ACC112 (cell line): ENCODE results near the gene TTC39C.
"Not testable (repeated sequence)": the region's sequence is repeated elsewhere in the genome, so short reads cannot be mapped to it uniquely, and the experiment has no call there.

Experiments used
- H2AFZ ChIP-seq: fragments of 200-600 bp; sonication (generic); one replicate; pipeline ENCODE4 v1.6.0; 2017; ENCODE audit warnings: antibody characterized with exemption, low read length; ENCODE audit not compliant: unreplicated experiment
- H3K27ac ChIP-seq: fragments of 200-600 bp; sonication (generic); 2 replicates; pipeline ENCODE4 v1.5.1; 2014; ENCODE audit warnings: low read depth, mild to moderate bottlenecking, antibody characterized with exemption, low read length, moderate library complexity
- H3K27me3 ChIP-seq: fragments of 200-600 bp; sonication (generic); 2 replicates; pipeline ENCODE4 v1.6.1; 2014; ENCODE audit warnings: mild to moderate bottlenecking, antibody characterized with exemption, low read length, moderate library complexity, mixed read lengths; ENCODE audit not compliant: insufficient read depth
- H3K36me3 ChIP-seq: fragments of 200-600 bp; sonication (generic); 2 replicates; pipeline ENCODE4 v1.6.1; 2016; ENCODE audit warnings: mild to moderate bottlenecking, antibody characterized with exemption, low read length, moderate library complexity, mixed read lengths; ENCODE audit not compliant: insufficient read depth
- H3K4me1 ChIP-seq: fragments of 200-600 bp; sonication (generic); one replicate; pipeline ENCODE4 v1.6.1; 2016; ENCODE audit warnings: low read length, mixed read lengths; ENCODE audit not compliant: insufficient read depth, unreplicated experiment, control insufficient read depth
- H3K4me3 ChIP-seq: fragments of 200-600 bp; sonication (generic); 2 replicates; pipeline ENCODE4 v1.5.1; 2014; ENCODE audit warnings: mild to moderate bottlenecking, low read depth, low read length
- H3K79me2 ChIP-seq: fragments of 200-600 bp; sonication (generic); one replicate; pipeline ENCODE4 v1.6.0; 2016; ENCODE audit warnings: low read length; ENCODE audit not compliant: control insufficient read depth, unreplicated experiment, insufficient read depth

The TTC39C gene

DNA sequence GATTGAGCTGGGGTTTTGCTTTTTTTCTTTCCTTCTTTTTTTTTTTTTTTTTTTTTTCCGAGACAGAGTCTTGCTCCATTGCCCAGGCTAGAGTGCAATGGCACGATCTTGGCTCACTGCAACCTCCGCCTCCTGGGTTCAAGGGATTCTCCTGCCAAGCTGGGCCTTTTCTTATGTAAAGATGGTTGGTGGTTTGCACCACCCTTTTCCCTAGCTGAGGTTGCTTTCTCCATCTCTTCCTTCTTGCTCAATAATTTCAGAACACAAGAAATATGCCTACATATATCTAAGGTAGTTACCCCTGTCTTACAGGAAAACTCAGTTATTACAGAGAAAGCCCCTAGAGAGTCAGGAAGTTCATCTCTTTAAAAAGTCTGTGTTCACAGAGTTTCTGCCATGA is 7.0 kb downstream of the TTC39C start:
- Histone ChIP-seq H3K4me3 (no peak overlapping the region), H2AFZ (no peak overlapping the region), H3K27ac (no peak overlapping the region), H3K79me2 (peaks cover 44% of the 10 kb centered on the region), H3K4me1 (peaks cover 23% of the 10 kb centered on the region), H3K36me3 (no peaks in the 10 kb centered on the region), H3K27me3 (no peaks in the 10 kb centered on the region)

DNA sequence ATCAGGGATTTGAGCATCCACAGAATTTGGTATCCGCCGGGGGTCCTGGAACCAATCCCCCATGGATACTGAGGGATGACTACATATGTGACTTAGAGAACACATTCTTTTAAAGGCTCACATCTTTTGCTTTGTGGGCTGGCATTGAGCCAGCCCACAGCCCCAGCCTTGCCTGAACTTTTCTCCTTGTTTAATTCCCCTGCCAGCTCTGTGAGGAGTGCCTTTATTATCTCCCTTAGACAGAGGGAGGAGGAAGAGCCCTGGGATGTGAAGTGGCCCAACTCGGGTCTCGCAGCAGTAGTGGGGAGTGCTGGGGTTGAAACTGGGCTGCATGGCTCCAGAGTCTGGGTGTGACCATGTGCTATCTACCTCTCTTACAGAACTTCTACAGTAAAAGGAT is 7.6 kb downstream of the TTC39C start:
- no peak overlapping the region for H3K27ac ChIP-seq
- H2AFZ ChIP-seq: no peak overlapping the region
- H3K79me2 ChIP-seq: peaks cover 38% of the 10 kb centered on the region
- H3K27me3 ChIP-seq: no peaks in the 10 kb centered on the region
- no peak overlapping the region for H3K4me3 ChIP-seq
- no peaks in the 10 kb centered on the region for H3K36me3 ChIP-seq
- H3K4me1 ChIP-seq: peaks cover 21% of the 10 kb centered on the region

DNA sequence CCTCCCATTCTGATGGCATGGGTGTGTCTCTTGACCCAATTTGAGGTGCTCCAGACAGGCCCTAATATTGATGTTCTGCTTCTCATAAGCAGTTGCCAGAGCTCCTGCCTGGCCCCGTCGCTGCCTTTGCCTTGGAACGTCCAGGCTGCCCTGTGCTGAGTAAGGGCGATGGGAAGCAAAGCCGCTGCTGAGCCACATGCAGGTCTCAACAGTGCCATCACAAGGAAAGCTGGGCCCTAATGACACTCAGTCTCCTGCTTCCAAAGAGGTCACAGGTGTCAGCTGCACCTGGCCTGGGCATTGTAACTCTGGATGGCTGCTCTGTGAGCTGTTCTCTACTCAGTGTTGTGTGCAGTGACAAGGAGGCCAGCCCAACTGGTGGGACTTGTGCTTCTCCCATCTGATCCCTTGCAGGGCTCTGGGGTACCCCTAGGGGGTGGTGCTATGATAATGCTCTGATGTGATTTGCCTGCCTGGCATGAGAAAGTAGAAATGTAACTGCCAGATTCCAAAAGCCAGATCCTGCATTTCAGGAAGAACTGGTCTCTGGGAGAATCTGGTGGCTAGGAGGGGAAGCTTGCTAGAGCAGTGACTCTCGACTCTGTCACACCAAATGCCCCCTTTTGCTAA is 8.7 kb downstream of the TTC39C start:
- H3K4me3 ChIP-seq: no peak overlapping the region
- no peaks in the 10 kb centered on the region for H3K27me3 ChIP-seq
- H2AFZ ChIP-seq: no peak overlapping the region
- no peaks in the 10 kb centered on the region for H3K36me3 ChIP-seq
- peaks cover 33% of the 10 kb centered on the region for H3K79me2 ChIP-seq
- H3K4me1 ChIP-seq: peaks cover 31% of the 10 kb centered on the region
- no peak overlapping the region for H3K27ac ChIP-seq

DNA sequence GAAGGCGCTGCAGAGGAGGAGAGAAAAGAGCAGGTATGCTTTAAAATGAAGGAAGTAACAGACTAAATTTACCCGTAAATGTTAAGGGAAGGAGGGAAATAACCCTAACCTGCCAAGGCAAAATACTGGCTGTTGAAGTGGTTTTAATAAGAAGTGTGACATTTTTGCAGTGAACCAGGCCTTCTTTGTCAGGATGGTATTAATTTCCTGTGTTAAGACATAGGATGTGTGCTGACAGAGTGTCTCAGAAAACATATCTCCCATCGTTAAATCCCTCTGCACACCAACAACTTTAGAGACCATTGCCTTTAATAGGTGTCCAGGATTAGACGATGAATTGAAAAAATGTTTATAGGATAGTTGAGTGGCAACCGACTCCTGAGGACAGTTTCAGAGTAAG is 9.9 kb downstream of the TTC39C start:
- H3K79me2 ChIP-seq: peaks cover 23% of the 10 kb centered on the region
- H3K27me3 ChIP-seq: no peaks in the 10 kb centered on the region
- H3K36me3 ChIP-seq: no peaks in the 10 kb centered on the region
- H2AFZ ChIP-seq: no peak overlapping the region
- H3K4me3 ChIP-seq: no peak overlapping the region
- peaks cover 33% of the 10 kb centered on the region for H3K4me1 ChIP-seq
- no peak overlapping the region for H3K27ac ChIP-seq

DNA sequence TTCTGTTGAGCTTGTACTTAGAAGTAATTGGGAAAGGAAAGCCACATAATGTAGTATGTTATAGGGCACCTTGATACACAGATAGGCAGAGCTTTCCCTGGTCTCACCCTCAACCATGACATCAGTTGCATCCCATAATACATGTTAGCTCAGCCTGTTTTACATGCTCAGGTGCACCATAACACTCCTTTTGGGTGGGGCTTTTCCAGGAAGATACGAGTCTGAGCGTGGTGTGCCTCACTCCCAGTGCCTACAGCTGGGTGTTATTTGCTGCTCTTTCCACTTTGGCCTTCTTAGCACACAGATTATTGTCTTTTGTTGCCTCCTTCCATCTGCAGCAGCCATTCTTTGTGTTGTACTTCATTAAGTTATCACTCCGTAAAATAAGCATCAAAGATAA is 11.9 kb downstream of the TTC39C start:
- peaks cover 33% of the 10 kb centered on the region for H3K4me1 ChIP-seq
- no peak overlapping the region for H3K4me3 ChIP-seq
- no peaks in the 10 kb centered on the region for H3K36me3 ChIP-seq
- H3K27ac ChIP-seq: no peak overlapping the region
- H3K79me2 ChIP-seq: peaks cover 22% of the 10 kb centered on the region
- no peaks in the 10 kb centered on the region for H3K27me3 ChIP-seq
- H2AFZ ChIP-seq: no peak overlapping the region

DNA sequence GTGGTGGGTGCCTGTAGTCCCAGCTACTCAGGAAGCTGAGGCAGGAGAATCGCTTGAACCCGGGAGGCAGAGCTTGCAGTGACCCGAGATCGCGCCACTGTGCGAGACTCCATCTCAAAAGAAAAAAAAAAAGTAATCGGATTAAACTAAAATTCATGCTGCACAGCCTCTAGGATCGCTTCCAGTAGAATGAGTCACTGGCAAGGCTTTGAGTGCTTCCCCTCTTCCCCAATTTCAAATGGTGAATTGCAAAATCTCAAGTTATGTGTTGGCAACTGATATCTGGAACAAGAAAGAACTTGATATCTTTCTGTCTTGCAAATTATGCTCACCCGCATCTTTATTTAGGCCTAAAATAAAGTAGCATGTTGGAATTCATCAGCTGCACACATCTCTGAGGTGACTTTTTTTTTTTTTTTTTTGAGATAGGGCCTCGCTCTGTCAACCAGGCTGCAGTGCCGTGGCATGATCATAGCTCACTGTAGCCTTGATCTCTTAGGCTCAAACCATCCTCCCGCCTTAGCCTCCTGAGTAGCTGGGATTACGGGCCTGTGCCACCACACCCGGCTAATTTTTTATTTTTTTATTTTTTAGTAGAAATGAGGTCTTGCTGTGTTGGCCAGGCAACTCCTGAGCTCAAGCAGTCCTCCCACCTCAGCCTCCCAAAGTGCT is 12.7 kb downstream of the TTC39C start:
- Histone ChIP-seq H2AFZ (no peak overlapping the region), H3K36me3 (no peaks in the 10 kb centered on the region), H3K27me3 (no peaks in the 10 kb centered on the region), H3K79me2 (peaks cover 22% of the 10 kb centered on the region), H3K4me3 (peak overlapping the region; percentile 54), H3K4me1 (peaks cover 25% of the 10 kb centered on the region), H3K27ac (peak overlapping the region; percentile 63)

DNA sequence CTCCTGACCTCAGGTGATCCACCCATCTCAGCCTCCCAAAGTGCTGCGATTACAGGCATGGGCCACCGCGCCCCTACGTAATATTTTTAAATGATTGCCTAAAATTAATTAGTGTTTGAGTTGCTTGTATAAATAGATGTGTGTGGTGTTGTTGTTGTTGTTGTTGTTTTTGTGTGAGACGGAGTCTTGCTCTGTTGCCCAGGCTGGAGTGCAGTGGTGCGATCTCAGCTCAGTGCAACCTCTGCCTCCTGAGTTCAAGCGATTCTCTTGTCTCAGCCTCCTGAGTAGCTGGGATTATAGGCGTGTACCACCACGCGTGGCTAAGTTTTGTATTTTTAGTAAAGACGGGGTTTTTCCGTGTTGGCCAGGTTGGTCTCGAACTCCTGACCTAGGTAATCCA is 14.4 kb downstream of the TTC39C start:
- H3K27ac ChIP-seq, H2AFZ ChIP-seq, H3K36me3 ChIP-seq, H3K27me3 ChIP-seq, H3K4me3 ChIP-seq: not testable (repeated sequence)
- H3K79me2 ChIP-seq: peaks cover 22% of the 10 kb centered on the region
- peaks cover 22% of the 10 kb centered on the region for H3K4me1 ChIP-seq

DNA sequence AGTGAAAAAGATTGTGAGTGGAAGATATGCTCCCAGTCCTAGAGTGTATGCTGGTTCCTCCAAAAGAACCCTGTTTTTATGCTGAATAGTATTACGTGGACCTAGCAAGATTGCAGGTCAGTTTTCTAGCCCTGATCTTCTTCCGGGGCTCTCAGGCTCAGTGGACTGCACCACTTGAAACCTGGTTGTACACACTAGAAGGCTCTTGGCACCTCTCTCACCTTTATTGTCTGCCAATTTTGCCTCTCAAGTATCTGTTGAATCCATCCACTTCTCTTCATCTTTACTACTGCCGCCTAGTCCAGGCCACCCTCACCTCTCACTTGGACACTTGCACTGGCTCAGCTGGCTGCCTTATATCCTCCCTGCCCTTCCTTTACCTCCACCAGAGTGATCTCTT is 16.8 kb downstream of the TTC39C start:
- H3K27ac ChIP-seq: no peak overlapping the region
- H3K36me3 ChIP-seq: no peaks in the 10 kb centered on the region
- peaks cover 13% of the 10 kb centered on the region for H3K79me2 ChIP-seq

DNA sequence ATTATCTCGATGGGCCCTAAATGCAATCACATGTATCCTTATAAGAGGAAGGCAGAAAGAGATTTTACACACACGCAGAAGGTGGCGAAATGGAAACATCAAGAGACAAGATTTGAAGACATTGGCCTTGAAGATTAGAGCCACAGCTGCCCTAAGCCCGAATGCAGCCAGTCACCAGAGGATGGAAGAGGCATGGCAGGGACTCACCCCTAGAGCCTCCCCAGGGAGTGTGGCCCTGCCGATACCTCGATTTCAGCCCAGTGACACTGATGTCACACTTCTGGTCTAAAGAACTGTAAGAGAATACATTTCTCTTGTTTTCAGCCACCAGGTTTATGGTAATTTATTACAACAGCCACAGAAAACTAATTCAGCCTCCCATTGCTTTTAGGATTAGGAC is 17.4 kb downstream of the TTC39C start:
- H3K36me3 ChIP-seq: no peaks in the 10 kb centered on the region

More for the DNA sequence above, 16.8 kb downstream of the TTC39C start:
- Histone ChIP-seq H3K27me3 (no peaks in the 10 kb centered on the region), H2AFZ (no peak overlapping the region), H3K4me3 (no peak overlapping the region), H3K4me1 (peaks cover 18% of the 10 kb centered on the region)

DNA sequence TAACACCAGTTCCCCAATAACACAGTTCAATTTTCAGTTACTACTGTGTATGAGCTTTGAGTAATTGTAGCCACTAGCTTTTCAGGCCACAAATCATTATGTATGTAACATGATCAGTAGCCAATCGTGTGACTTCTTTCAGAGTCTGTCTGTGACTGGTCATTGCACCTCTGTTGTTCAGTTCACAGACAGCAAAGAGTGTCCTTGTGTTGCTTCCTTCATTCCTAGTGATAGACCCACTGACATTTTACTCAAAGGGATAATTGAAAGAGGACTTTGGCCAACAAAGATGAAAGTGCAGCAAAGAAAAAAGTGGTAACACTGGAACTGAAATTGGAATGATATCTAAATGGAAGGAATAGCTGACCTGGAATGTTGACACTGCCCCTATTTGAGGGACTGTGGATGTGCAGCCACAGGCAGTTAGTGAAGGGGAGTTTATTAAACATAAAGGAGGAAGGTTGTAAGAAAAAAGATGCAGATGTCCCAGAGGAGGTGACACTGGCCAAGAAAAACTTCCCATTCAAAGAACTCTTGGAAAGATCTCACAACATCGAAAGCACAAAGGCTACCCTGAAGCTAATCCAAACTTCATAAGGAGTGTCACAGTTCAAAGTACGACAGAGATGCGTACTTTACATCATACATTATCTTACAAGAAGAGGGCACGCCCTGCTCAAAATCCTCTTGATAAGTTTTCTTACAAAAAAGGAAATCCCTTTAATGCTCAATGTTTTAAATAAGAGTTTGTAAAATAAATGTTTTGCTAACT is 19.3 kb downstream of the TTC39C start:
- Histone ChIP-seq H3K27me3 (no peaks in the 10 kb centered on the region), H3K27ac (no peak overlapping the region), H3K4me3 (no peak overlapping the region), H3K36me3 (no peaks in the 10 kb centered on the region), H3K79me2 (peaks cover 17% of the 10 kb centered on the region), H2AFZ (no peak overlapping the region), H3K4me1 (no peaks in the 10 kb centered on the region)

More for the DNA sequence above, 17.4 kb downstream of the TTC39C start:
- no peak overlapping the region for H3K4me3 ChIP-seq
- H3K4me1 ChIP-seq: peaks cover 12% of the 10 kb centered on the region
- H2AFZ ChIP-seq: no peak overlapping the region
- no peak overlapping the region for H3K27ac ChIP-seq
- H3K27me3 ChIP-seq: no peaks in the 10 kb centered on the region
- H3K79me2 ChIP-seq: peaks cover 18% of the 10 kb centered on the region
